Measurements from ENCODE around the gene CASP10.

- TF ChIP-seq POLR2A (IDR thresholded peaks at IDR 0.05) (no peak), CTCF (IDR thresholded peaks at IDR 0.05) (no peak)
These were observed 72.6 kb downstream of the CASP10 start for GRCh38 chr2:201255408-201256033.
